8988T (cell line): ENCODE measurements around the gene MAP2K5.

Experiments used
- DNase-seq: peaks from one replicate; pipeline ENCODE4 v3.0.0; 2011

MAP2K5 gene

GRCh38 chr15:67731112-67731721 is 188.7 kb downstream of the MAP2K5 start:
- no peak for DNase-seq

- no peak for DNase-seq
Observed at GRCh38 chr15:67732164-67732563, 189.7 kb downstream of the MAP2K5 start.

- DNase-seq = no peak
Observed at GRCh38 chr15:67732671-67733374, 190.3 kb downstream of the MAP2K5 start.

- DNase-seq = no peak
Observed at GRCh38 chr15:67735896-67736295, 193.4 kb downstream of the MAP2K5 start.

GRCh38 chr15:67736810-67737209 is 194.3 kb downstream of the MAP2K5 start:
- DNase-seq = no peak

- no peak for DNase-seq
Observed at GRCh38 chr15:67738056-67738455, 195.6 kb downstream of the MAP2K5 start.

- no peak for DNase-seq
Observed at GRCh38 chr15:67740405-67740804, 197.9 kb downstream of the MAP2K5 start.

- DNase-seq = no peak
Observed at GRCh38 chr15:67741308-67741707, 198.8 kb downstream of the MAP2K5 start.

- no peak for DNase-seq
Observed at GRCh38 chr15:67743558-67743957, 201.1 kb downstream of the MAP2K5 start.

- no peak for DNase-seq
Observed at GRCh38 chr15:67744331-67745072, 202.0 kb downstream of the MAP2K5 start.

- DNase-seq = no peak
Observed at GRCh38 chr15:67745073-67746006, 202.8 kb downstream of the MAP2K5 start.

- DNase-seq = no peak
Observed at GRCh38 chr15:67746022-67746421, 203.5 kb downstream of the MAP2K5 start.

- no peak for DNase-seq
Observed at GRCh38 chr15:67746450-67746849, 203.9 kb downstream of the MAP2K5 start.

GRCh38 chr15:67747921-67748320 is 205.4 kb downstream of the MAP2K5 start:
- DNase-seq = no peak

GRCh38 chr15:67750371-67750770 is 207.9 kb downstream of the MAP2K5 start:
- no peak for DNase-seq

GRCh38 chr15:67753891-67754290 is 211.4 kb downstream of the MAP2K5 start:
- no peak for DNase-seq

GRCh38 chr15:67755264-67755663 is 212.8 kb downstream of the MAP2K5 start:
- no peak for DNase-seq

- DNase-seq = no peak
Observed at GRCh38 chr15:67755936-67756335, 213.4 kb downstream of the MAP2K5 start.

GRCh38 chr15:67758619-67759300 is 216.3 kb downstream of the MAP2K5 start:
- DNase-seq = no peak

- DNase-seq = no peak
Observed at GRCh38 chr15:67760901-67761300, 218.4 kb downstream of the MAP2K5 start.

- DNase-seq = no peak
Observed at GRCh38 chr15:67761343-67761742, 218.8 kb downstream of the MAP2K5 start.
